Mammary epithelial cell (primary cell): ENCODE results near the gene PPP6C.
"Not testable (repeated sequence)": the region's sequence is repeated elsewhere in the genome, so short reads cannot be mapped to it uniquely, and the experiment has no call there.

Experiments
- EZH2 ChIP-seq: IDR thresholded peaks from 2 replicates; pipeline ENCODE4 v1.6.1; 2012; ENCODE audit warnings: low read length, inconsistent platforms, borderline replicate concordance
- TF ChIP-seq, protein P1 (sequence below), 2 donors: IDR thresholded peaks in 1 of 2; conservative IDR thresholded peaks in 1 of 2; 2 replicates each; pipeline ENCODE4 v1.5.1; 2011 to 2012; ENCODE audit warnings: inconsistent platforms in 2 of 2, low read length in 2 of 2, mild to moderate bottlenecking in 2 of 2, control low read depth in 1 of 2, low read depth in 1 of 2; ENCODE audit not compliant: insufficient read depth in 1 of 2; ENCODE audit errors: extremely low read depth in 1 of 2

DNA sequence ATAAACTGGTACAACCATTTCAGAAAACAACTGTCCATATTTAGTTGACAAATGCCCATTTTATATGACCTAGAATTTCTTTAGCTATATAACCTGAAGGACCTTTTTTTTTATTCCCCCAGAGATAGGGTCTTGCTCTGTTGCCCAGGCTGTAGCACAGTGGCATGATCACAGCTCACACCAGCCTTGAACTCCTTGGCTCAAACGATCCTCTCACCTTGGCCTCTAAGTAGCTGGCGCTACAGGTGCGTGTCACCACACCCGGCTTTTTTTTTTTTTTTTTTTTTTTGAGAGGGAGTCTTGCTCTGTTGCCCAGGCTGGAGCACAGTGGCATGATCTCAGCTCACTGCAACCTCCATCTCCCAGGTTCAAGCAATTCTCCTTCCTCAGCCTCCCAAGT lies 75.1 kb downstream of the PPP6C start:
- TF ChIP-seq, protein P1, sequence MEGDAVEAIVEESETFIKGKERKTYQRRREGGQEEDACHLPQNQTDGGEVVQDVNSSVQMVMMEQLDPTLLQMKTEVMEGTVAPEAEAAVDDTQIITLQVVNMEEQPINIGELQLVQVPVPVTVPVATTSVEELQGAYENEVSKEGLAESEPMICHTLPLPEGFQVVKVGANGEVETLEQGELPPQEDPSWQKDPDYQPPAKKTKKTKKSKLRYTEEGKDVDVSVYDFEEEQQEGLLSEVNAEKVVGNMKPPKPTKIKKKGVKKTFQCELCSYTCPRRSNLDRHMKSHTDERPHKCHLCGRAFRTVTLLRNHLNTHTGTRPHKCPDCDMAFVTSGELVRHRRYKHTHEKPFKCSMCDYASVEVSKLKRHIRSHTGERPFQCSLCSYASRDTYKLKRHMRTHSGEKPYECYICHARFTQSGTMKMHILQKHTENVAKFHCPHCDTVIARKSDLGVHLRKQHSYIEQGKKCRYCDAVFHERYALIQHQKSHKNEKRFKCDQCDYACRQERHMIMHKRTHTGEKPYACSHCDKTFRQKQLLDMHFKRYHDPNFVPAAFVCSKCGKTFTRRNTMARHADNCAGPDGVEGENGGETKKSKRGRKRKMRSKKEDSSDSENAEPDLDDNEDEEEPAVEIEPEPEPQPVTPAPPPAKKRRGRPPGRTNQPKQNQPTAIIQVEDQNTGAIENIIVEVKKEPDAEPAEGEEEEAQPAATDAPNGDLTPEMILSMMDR (conservative IDR thresholded peaks at IDR 0.05 in 1 of 2, IDR thresholded peaks at IDR 0.05 in 1 of 2; ENCODE audit: extremely low read depth in 1 of 2, insufficient read depth in 1 of 2, low read depth in 1 of 2, low read length in 2 of 2), result not testable (repeated sequence)
- not testable (repeated sequence) for TF ChIP-seq EZH2
